Fibroblast of lung (primary cell): ENCODE results near the gene CXCL6. TPM values are rescaled to one million over a fixed set of nuclear protein-coding genes. Genes with fewer than 3 reads are reported as not detected.

ENCODE experiments used
- DNase-seq, 2 donors: peaks; one replicate each; pipeline versions ENCODE4 v3.0.0 to v3.0.0-alpha.2; 2010; ENCODE audit warnings: low read depth in 2 of 2
- H2AFZ ChIP-seq: 2 replicates; pipeline ENCODE4 v1.5.1; 2012; ENCODE audit warnings: low read length, control low read depth, inconsistent platforms
- H3K27ac ChIP-seq: 2 replicates; pipeline ENCODE4 v1.5.1; 2011; ENCODE audit warnings: low read length, control low read depth; ENCODE audit not compliant: insufficient read depth
- H3K27me3 ChIP-seq: 2 replicates; pipeline ENCODE4 v1.5.1; 2011; ENCODE audit warnings: mild to moderate bottlenecking, low read length; ENCODE audit not compliant: control insufficient read depth, insufficient read depth
- H3K36me3 ChIP-seq: 2 replicates; pipeline ENCODE4 v1.5.1; 2011; ENCODE audit warnings: low read length; ENCODE audit not compliant: control insufficient read depth, insufficient read depth
- H3K4me1 ChIP-seq: 2 replicates; pipeline ENCODE4 v1.5.1; 2011; ENCODE audit warnings: low read length; ENCODE audit not compliant: control insufficient read depth, insufficient read depth; ENCODE audit errors: extremely low read depth
- H3K4me2 ChIP-seq: 2 replicates; pipeline ENCODE4 v1.5.1; 2011; ENCODE audit warnings: low read length, control low read depth; ENCODE audit not compliant: insufficient read depth; ENCODE audit errors: extremely low read depth
- H3K4me3 ChIP-seq, 4 experiments: fragments of 200-600 bp in 1 of 4; sonication (generic) in 1 of 4; replicated peaks in 1 of 4; 2 replicates each; pipeline ENCODE4 v1.5.1; 2011 to 2016; ENCODE audit warnings: low read length in 4 of 4, low read depth in 3 of 4, mild to moderate bottlenecking in 3 of 4, control low read depth in 2 of 4, inconsistent platforms in 1 of 4, mixed read lengths in 1 of 4; ENCODE audit not compliant: insufficient read depth in 1 of 4; ENCODE audit errors: control extremely low read depth in 1 of 4
- H3K79me2 ChIP-seq: 2 replicates; pipeline ENCODE4 v1.5.1; 2012; ENCODE audit warnings: mild to moderate bottlenecking, low read length, inconsistent platforms; ENCODE audit not compliant: control insufficient read depth, insufficient read depth
- H3K9ac ChIP-seq: 2 replicates; pipeline ENCODE4 v1.5.1; 2011; ENCODE audit warnings: mild to moderate bottlenecking, low read length, control low read depth; ENCODE audit not compliant: insufficient read depth
- H3K9me3 ChIP-seq: 2 replicates; pipeline ENCODE4 v1.5.1; 2012; ENCODE audit warnings: low read depth, low read length; ENCODE audit not compliant: control insufficient read depth, insufficient read depth
- H4K20me1 ChIP-seq: 2 replicates; pipeline ENCODE4 v1.5.1; 2011; ENCODE audit warnings: low read length; ENCODE audit not compliant: control insufficient read depth, insufficient read depth; ENCODE audit errors: extremely low read depth
- EZH2 ChIP-seq: IDR thresholded peaks from 2 replicates; pipeline ENCODE4 v1.5.1; 2012; ENCODE audit warnings: low read length, control low read depth, mild to moderate bottlenecking; ENCODE audit errors: missing control alignments
- polyA plus RNA-seq, 2 donors: library from polyadenylated mRNA; depleted of rRNA in 1 of 2; stranded (reverse) in 1 of 2; unstranded in 1 of 2; fragments of >200 nt; gene quantifications; 2 replicates each; pipeline ENCODE4 v1.2.1, GENCODE V29; 2011 to 2012; ENCODE audit warnings: missing spikeins in 1 of 2
- total RNA-seq: library from RNA; depleted of rRNA; stranded (reverse); fragments of >200 nt; gene quantifications from 2 replicates; pipeline ENCODE4 v1.2.1, GENCODE V29; 2014
- TF ChIP-seq, protein P1 (sequence below), 2 donors: IDR thresholded peaks in 1 of 2; conservative IDR thresholded peaks in 1 of 2; 1 replicate in 1 of 2; 2 replicates in 1 of 2; pipeline ENCODE4 v1.5.1; 2011 to 2012; ENCODE audit warnings: low read length in 2 of 2, control low read depth in 1 of 2, inconsistent platforms in 1 of 2, low read depth in 1 of 2, mild to moderate bottlenecking in 1 of 2

CXCL6 gene
- total and polyA plus RNA-seq, 2 donors (not counting 1 experiment from before 2014, with no cell fraction given) = 0.17 to 0.66 TPM

- no peaks in the 10 kb centered on the region for H3K9me3 ChIP-seq
- H3K79me2 ChIP-seq = no peaks in the 10 kb centered on the region
- DNase-seq = peak; percentile 69 to 83
- H3K36me3 ChIP-seq = no peaks in the 10 kb centered on the region
- TF ChIP-seq, protein P1, sequence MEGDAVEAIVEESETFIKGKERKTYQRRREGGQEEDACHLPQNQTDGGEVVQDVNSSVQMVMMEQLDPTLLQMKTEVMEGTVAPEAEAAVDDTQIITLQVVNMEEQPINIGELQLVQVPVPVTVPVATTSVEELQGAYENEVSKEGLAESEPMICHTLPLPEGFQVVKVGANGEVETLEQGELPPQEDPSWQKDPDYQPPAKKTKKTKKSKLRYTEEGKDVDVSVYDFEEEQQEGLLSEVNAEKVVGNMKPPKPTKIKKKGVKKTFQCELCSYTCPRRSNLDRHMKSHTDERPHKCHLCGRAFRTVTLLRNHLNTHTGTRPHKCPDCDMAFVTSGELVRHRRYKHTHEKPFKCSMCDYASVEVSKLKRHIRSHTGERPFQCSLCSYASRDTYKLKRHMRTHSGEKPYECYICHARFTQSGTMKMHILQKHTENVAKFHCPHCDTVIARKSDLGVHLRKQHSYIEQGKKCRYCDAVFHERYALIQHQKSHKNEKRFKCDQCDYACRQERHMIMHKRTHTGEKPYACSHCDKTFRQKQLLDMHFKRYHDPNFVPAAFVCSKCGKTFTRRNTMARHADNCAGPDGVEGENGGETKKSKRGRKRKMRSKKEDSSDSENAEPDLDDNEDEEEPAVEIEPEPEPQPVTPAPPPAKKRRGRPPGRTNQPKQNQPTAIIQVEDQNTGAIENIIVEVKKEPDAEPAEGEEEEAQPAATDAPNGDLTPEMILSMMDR (conservative IDR thresholded peaks at IDR 0.05 in 1 of 2, IDR thresholded peaks at IDR 0.05 in 1 of 2; ENCODE audit: low read depth in 1 of 2, low read length in 2 of 2) = no peak
- no peak for TF ChIP-seq EZH2
- H3K9ac ChIP-seq = no peak overlapping the region
- H4K20me1 ChIP-seq = no peaks in the 10 kb centered on the region
- H2AFZ ChIP-seq = no peak overlapping the region
- no peak overlapping the region for H3K4me3 ChIP-seq
- no peak overlapping the region for H3K27ac ChIP-seq
- H3K4me1 ChIP-seq = peaks cover 7% of the 10 kb centered on the region
- no peaks in the 10 kb centered on the region for H3K27me3 ChIP-seq
- H3K4me2 ChIP-seq = no peak overlapping the region
Measured at GRCh38 chr4:73844345-73844744, 7.9 kb downstream of the CXCL6 start.

DNA sequence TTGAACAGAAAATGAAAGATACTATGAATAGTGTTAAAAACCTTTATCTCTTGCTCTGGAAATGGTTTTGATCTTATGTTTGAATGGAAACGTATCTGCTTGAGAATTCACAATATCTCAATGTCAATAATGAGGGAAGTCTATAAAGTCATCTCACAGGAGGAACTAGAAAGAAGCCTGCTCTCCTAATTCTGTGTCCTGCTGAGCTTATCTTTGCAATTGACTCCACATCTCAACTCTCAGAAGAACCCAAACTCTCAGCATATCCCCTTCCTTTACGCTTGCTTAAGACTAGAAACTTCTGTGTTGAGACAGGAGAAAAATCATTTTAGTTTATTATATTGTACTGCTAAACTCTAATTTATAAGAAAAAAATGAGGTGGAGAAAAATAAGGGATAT, 8.3 kb downstream of the CXCL6 start:
- H3K79me2 ChIP-seq = no peaks in the 10 kb centered on the region
- no peak overlapping the region for H2AFZ ChIP-seq
- DNase-seq = no peak
- peaks cover 7% of the 10 kb centered on the region for H3K4me1 ChIP-seq
- H3K4me3 ChIP-seq = no peak overlapping the region
- no peaks in the 10 kb centered on the region for H4K20me1 ChIP-seq
- H3K9me3 ChIP-seq = no peaks in the 10 kb centered on the region
- H3K27ac ChIP-seq = no peak overlapping the region
- H3K27me3 ChIP-seq = no peaks in the 10 kb centered on the region
- TF ChIP-seq, protein P1 (conservative IDR thresholded peaks at IDR 0.05 in 1 of 2, IDR thresholded peaks at IDR 0.05 in 1 of 2; ENCODE audit: low read depth in 1 of 2, low read length in 2 of 2) = no peak
- no peak for TF ChIP-seq EZH2
- H3K9ac ChIP-seq = no peak overlapping the region
- no peak overlapping the region for H3K4me2 ChIP-seq
- no peaks in the 10 kb centered on the region for H3K36me3 ChIP-seq

GRCh38 chr4:73847526-73848182, 11.2 kb downstream of the CXCL6 start:
- TF ChIP-seq, protein P1 (conservative IDR thresholded peaks at IDR 0.05 in 1 of 2, IDR thresholded peaks at IDR 0.05 in 1 of 2; ENCODE audit: low read depth in 1 of 2, low read length in 2 of 2) = no peak
- TF ChIP-seq EZH2 = no peak
- no peak overlapping the region for H2AFZ ChIP-seq
- DNase-seq = no peak
- no peak overlapping the region for H3K27ac ChIP-seq
- H3K36me3 ChIP-seq = no peaks in the 10 kb centered on the region
- peaks cover 7% of the 10 kb centered on the region for H3K4me1 ChIP-seq
- no peaks in the 10 kb centered on the region for H4K20me1 ChIP-seq
- no peaks in the 10 kb centered on the region for H3K27me3 ChIP-seq
- H3K4me2 ChIP-seq = no peak overlapping the region
- H3K9me3 ChIP-seq = no peaks in the 10 kb centered on the region
- no peak overlapping the region for H3K4me3 ChIP-seq
- no peaks in the 10 kb centered on the region for H3K79me2 ChIP-seq
- no peak overlapping the region for H3K9ac ChIP-seq
